GM12892 (cell line): ENCODE results near the gene ATE1.

Experiments used
- POLR2A ChIP-seq: IDR thresholded peaks from 2 replicates; pipeline ENCODE4 v1.6.1; 2011; ENCODE audit warnings: low read depth, low read length, control low read depth
- POLR2AphosphoS5 ChIP-seq: IDR thresholded peaks from 2 replicates; pipeline ENCODE4 v1.6.1; 2011; ENCODE audit warnings: low read depth, low read length, control low read depth
- TAF1 ChIP-seq: IDR thresholded peaks from 2 replicates; pipeline ENCODE4 v1.6.1; 2011; ENCODE audit warnings: low read depth, mild to moderate bottlenecking, control low read depth, low read length, borderline replicate concordance

DNA sequence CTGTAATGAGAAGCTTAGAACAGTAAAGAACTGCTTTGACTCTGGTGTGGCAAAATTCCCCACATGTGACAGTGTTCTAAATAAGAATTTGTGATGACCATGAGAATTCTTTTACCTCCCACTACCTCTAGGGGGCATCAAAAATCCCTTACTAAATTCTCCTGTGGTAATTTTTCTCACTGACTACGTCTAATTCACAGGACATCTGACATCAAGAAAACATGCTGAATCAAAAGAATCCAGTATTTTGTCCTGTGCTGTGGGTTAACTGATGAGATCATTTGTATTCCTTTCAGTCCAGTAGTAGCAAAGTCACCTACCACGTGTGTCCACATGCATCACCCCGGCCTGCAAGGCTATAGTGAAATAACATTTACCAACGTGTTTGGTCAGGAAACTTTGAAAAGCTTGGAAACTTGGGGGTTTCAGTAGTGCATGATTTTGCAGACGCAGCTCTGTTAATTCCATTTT, 103.8 kb downstream of the ATE1 start:
- TF ChIP-seq POLR2A: no peak
- TF ChIP-seq TAF1: no peak
- no peak for TF ChIP-seq POLR2AphosphoS5
